ENCODE data around the gene PMEL. TPM values are rescaled to one million over a fixed set of nuclear protein-coding genes. Genes with fewer than 3 reads are reported as not detected.

The PMEL gene
- total and polyA plus RNA-seq, 2 donors from 2014 or later, result 1.7 to 3.5 TPM

DNA sequence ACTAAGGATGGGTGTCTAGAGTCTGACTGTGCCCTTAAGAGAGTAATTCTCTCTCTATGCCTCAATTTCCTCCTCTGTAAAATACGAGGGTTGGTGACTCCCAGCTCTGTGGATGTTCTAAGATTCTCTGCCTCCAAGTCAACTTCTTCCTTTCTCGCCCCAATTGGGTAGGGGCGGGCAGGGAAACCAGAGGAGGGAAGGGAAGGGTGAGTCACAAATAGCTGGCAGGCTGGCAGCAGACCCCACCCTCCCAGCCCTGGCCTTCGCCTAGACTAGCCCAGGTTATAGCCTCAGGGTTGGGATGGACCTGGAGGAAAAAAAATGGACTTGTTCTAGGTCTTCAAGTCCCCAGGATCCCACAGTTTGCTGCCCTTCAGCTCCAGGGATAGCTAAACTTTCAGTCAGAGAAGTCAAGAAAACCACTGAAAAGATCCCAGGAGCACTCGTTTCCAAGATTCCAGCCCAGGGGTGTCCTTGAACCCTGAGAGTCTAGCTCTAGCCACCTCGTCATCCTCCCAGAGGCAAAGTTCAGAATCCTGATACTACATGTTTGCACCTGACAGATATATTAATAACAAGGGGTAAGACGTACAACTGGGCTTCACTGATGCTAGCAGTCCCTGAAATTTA is 32.6 kb downstream of the PMEL start:
- Histone ChIP-seq H3K36me3 (ENCODE audit: control insufficient read depth in 2 of 3, insufficient read depth in 3 of 3, low read length in 3 of 3) (no peaks in the 10 kb centered on the region), H3K4me1 (ENCODE audit: control insufficient read depth in 2 of 3, insufficient read depth in 2 of 3, low read depth in 1 of 3, low read length in 3 of 3) (peaks cover 0 to 9% (median 0%) of the 10 kb centered on the region in 3 donors), H3K27ac (ENCODE audit: low read depth in 2 of 2, low read length in 2 of 2) (no peak overlapping the region), H3K27me3 (ENCODE audit: control insufficient read depth, insufficient read depth, low read length) (peaks cover 8% of the 10 kb centered on the region), H3K9me3 (ENCODE audit: control insufficient read depth in 2 of 3, insufficient read depth in 1 of 3, low read length in 3 of 3) (no peaks in the 10 kb centered on the region), H3K9ac (ENCODE audit: low read length in 3 of 3) (no peak overlapping the region), H3K4me3 (ENCODE audit: low read length in 3 of 3) (no peak overlapping the region)
- no peak for FAIRE-seq
- DNase-seq, result peak in 1 of 5 donors; percentile 64
- TF ChIP-seq, protein P1, sequence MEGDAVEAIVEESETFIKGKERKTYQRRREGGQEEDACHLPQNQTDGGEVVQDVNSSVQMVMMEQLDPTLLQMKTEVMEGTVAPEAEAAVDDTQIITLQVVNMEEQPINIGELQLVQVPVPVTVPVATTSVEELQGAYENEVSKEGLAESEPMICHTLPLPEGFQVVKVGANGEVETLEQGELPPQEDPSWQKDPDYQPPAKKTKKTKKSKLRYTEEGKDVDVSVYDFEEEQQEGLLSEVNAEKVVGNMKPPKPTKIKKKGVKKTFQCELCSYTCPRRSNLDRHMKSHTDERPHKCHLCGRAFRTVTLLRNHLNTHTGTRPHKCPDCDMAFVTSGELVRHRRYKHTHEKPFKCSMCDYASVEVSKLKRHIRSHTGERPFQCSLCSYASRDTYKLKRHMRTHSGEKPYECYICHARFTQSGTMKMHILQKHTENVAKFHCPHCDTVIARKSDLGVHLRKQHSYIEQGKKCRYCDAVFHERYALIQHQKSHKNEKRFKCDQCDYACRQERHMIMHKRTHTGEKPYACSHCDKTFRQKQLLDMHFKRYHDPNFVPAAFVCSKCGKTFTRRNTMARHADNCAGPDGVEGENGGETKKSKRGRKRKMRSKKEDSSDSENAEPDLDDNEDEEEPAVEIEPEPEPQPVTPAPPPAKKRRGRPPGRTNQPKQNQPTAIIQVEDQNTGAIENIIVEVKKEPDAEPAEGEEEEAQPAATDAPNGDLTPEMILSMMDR (IDR thresholded peaks at IDR 0.05; ENCODE audit: borderline replicate concordance, extremely low read depth, insufficient read depth), result no peak
- intact Hi-C loops (cut with DNase I), result no loop called here

DNA sequence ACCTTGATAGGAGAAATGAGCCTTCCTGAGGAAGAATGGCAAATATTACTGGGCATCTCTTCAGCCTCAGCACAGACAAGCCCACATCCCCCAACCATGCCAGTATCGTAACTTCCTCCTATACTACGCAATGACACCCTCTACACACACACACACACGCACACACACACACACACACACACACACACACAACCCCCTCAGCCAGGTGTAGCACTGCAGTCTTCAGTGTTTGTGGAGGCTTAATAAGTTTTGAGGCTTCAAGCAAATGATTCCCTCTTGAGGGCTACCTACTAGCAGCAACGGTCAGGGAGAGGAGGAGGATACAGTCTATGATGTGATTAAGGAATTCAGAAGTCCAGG is 33.3 kb downstream of the PMEL start:
- Histone ChIP-seq H3K4me3 (ENCODE audit: low read length in 3 of 3) (peak overlapping the region; percentile 44 to 71 (median 62)), H3K4me1 (ENCODE audit: control insufficient read depth in 2 of 3, insufficient read depth in 2 of 3, low read depth in 1 of 3, low read length in 3 of 3) (peaks cover 0 to 14% (median 0%) of the 10 kb centered on the region in 3 donors), H3K9ac (ENCODE audit: low read length in 3 of 3) (peak overlapping the region; percentile 7 to 42 (median 26)), H3K27me3 (ENCODE audit: control insufficient read depth, insufficient read depth, low read length) (peaks cover 8% of the 10 kb centered on the region), H3K36me3 (ENCODE audit: control insufficient read depth in 2 of 3, insufficient read depth in 3 of 3, low read length in 3 of 3) (no peaks in the 10 kb centered on the region), H3K27ac (ENCODE audit: low read depth in 2 of 2, low read length in 2 of 2) (no peak overlapping the region), H3K9me3 (ENCODE audit: control insufficient read depth in 2 of 3, insufficient read depth in 1 of 3, low read length in 3 of 3) (no peaks in the 10 kb centered on the region)
- peak in 3 of 5 donors; percentile 17 to 33 (median 21) for DNase-seq
- intact Hi-C loops (cut with DNase I), result no loop called here
- no peak for FAIRE-seq
- TF ChIP-seq, protein P1 (IDR thresholded peaks at IDR 0.05; ENCODE audit: borderline replicate concordance, extremely low read depth, insufficient read depth), result no peak

DNA sequence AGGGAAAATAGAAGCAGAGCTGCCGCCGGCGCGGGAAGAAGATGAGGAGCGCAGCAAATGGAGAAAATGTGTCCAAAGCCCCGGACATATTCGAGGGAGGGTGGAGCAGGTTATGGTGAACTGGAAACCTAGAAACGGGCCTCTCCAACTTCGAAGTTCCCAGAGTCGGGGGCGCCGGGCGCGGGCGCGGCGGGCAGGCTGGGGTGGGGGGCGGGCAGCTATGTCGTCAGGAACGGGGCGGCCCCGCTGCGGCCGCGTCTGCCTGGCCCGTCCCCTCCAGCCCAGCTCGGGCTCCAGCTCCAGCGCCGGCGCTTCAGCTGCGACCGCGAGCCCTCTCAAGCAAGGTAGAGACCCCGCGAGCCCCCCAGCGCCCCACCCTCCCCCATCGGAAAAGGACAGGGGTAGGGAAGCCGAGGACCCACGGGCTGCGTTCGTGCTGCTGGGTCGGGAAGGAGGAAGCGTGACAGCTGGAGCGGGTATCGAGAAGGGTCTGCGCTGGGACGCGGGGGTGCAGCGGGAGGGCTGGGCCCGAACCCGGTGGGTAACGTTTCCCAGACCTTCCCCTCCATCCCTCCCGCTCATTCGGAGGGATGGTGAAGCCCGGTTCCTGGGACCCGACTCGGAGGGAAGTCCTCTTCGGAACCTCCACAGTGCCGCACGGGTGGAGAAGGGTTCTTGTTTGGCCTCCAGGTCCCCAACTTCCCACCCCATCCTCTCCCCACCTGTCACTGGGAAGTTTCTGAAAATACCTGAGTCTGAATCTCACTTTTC is 33.9 kb downstream of the PMEL start:
- H3K9me3 ChIP-seq (ENCODE audit: control insufficient read depth in 2 of 3, insufficient read depth in 1 of 3, low read length in 3 of 3), result no peaks in the 10 kb centered on the region
- H3K27ac ChIP-seq (ENCODE audit: low read depth in 2 of 2, low read length in 2 of 2), result peak overlapping the region; percentile 8 to 33
- H3K27me3 ChIP-seq (ENCODE audit: control insufficient read depth, insufficient read depth, low read length), result peaks cover 8% of the 10 kb centered on the region
- H3K9ac ChIP-seq (ENCODE audit: low read length in 3 of 3), result peak overlapping the region; percentile 12 to 83 (median 26)
- no peaks in the 10 kb centered on the region for H3K36me3 ChIP-seq (ENCODE audit: control insufficient read depth in 2 of 3, insufficient read depth in 3 of 3, low read length in 3 of 3)
- DNase-seq (peak; percentile 49 to 87 (median 75)), FAIRE-seq (no peak)
- peaks cover 0 to 14% (median 0%) of the 10 kb centered on the region in 3 donors for H3K4me1 ChIP-seq (ENCODE audit: control insufficient read depth in 2 of 3, insufficient read depth in 2 of 3, low read depth in 1 of 3, low read length in 3 of 3)
- intact Hi-C loops (cut with DNase I), result no loop called here
- TF ChIP-seq, protein P1 (IDR thresholded peaks at IDR 0.05; ENCODE audit: borderline replicate concordance, extremely low read depth, insufficient read depth), result no peak
- H3K4me3 ChIP-seq (ENCODE audit: low read length in 3 of 3), result peak overlapping the region; percentile 57 to 71 (median 62)
